Liver (tissue), 9 donors: ENCODE results near the gene SCGB3A1. TPM values are rescaled to one million over a fixed set of nuclear protein-coding genes. Genes with fewer than 3 reads are reported as not detected.

Source experiments
- DNase-seq: peaks from one replicate; pipeline ENCODE4 v3.0.0-alpha.2; 2017; ENCODE audit warnings: low spot score
- H3K27ac ChIP-seq, 2 donors: one replicate each; pipeline ENCODE4 v1.7.0; 2013; ENCODE audit warnings: inconsistent platforms in 2 of 2, low read length in 2 of 2, control low read depth in 1 of 2, low read depth in 1 of 2, mild to moderate bottlenecking in 1 of 2
- H3K27me3 ChIP-seq, 4 donors: one replicate each; pipeline versions ENCODE4 v1.6.1 to v1.7.0; 2013; ENCODE audit warnings: low read length in 3 of 4, inconsistent platforms in 1 of 4, mild to moderate bottlenecking in 1 of 4, moderate library complexity in 1 of 4; ENCODE audit not compliant: control insufficient read depth in 4 of 4, insufficient read depth in 4 of 4
- H3K36me3 ChIP-seq, 4 donors: one replicate each; pipeline versions ENCODE4 v1.6.1 to v1.7.0; 2013; ENCODE audit warnings: low read length in 3 of 4, mild to moderate bottlenecking in 3 of 4, low read depth in 1 of 4, moderate library complexity in 1 of 4; ENCODE audit not compliant: control insufficient read depth in 4 of 4, insufficient read depth in 3 of 4
- H3K4me1 ChIP-seq, 4 donors: one replicate each; pipeline versions ENCODE4 v1.6.1 to v1.7.0; 2013; ENCODE audit warnings: low read length in 3 of 4, mild to moderate bottlenecking in 3 of 4, moderate library complexity in 1 of 4; ENCODE audit not compliant: control insufficient read depth in 4 of 4, insufficient read depth in 4 of 4
- H3K4me3 ChIP-seq, 3 donors: one replicate each; pipeline versions ENCODE4 v1.6.1 to v1.7.0; 2013; ENCODE audit warnings: low read length in 3 of 3, control low read depth in 1 of 3, low read depth in 1 of 3, mild to moderate bottlenecking in 1 of 3
- H3K9ac ChIP-seq, 2 donors: one replicate each; pipeline ENCODE4 v1.7.0; 2013; ENCODE audit warnings: low read length in 2 of 2, mild to moderate bottlenecking in 2 of 2, moderate library complexity in 2 of 2, control low read depth in 1 of 2, low read depth in 1 of 2
- H3K9me3 ChIP-seq, 4 donors: one replicate each; pipeline versions ENCODE4 v1.6.1 to v1.7.0; 2013; ENCODE audit warnings: low read length in 3 of 4; ENCODE audit not compliant: control insufficient read depth in 4 of 4
- EGR1 ChIP-seq, 2 donors: IDR thresholded peaks; 2 replicates each; pipeline ENCODE4 v1.6.1; 2016 to 2018; ENCODE audit warnings: antibody characterized with exemption in 2 of 2, low read depth in 2 of 2
- GABPA ChIP-seq, 2 donors: IDR thresholded peaks in 1 of 2; conservative IDR thresholded peaks in 1 of 2; 2 replicates each; pipeline ENCODE4 v1.6.1; 2016; ENCODE audit warnings: antibody characterized with exemption in 2 of 2, mild to moderate bottlenecking in 1 of 2, moderate library complexity in 1 of 2
- HNF4A ChIP-seq, 2 donors: conservative IDR thresholded peaks; 2 replicates each; pipeline ENCODE4 v1.6.1; 2016; ENCODE audit warnings: antibody characterized with exemption in 2 of 2, mild to moderate bottlenecking in 2 of 2
- JUND ChIP-seq, 2 donors: IDR thresholded peaks; 2 replicates each; pipeline ENCODE4 v1.6.1; 2016; ENCODE audit warnings: antibody characterized with exemption in 2 of 2
- NR2F2 ChIP-seq: IDR thresholded peaks from 2 replicates; pipeline ENCODE4 v1.6.1; 2016; ENCODE audit warnings: antibody characterized with exemption
- RXRA ChIP-seq, 2 donors: IDR thresholded peaks; 2 replicates each; pipeline ENCODE4 v1.6.1; 2017 to 2018; ENCODE audit warnings: antibody characterized with exemption in 2 of 2, mild to moderate bottlenecking in 1 of 2
- SP1 ChIP-seq: IDR thresholded peaks from 2 replicates; pipeline ENCODE4 v1.6.1; 2018; ENCODE audit warnings: antibody characterized with exemption, mild to moderate bottlenecking
- WGBS: extraction: QIAGEN DNeasy Blood & Tissue Kit; methylation state at CpG from one replicate; pipeline ENCODE4 v1.1.7; 2013; 5-methylcytosine and 5-hydroxymethylcytosine counted together
- polyA plus RNA-seq, 2 donors: library from polyadenylated mRNA; stranded (reverse) in 1 of 2; unstranded in 1 of 2; fragments of 200-250 nt in 1 of 2; fragments of >200 nt in 1 of 2; fragmentation: Nextera tagmentation in 1 of 2; extraction: Ambion mirVana in 1 of 2; gene quantifications; one replicate each; pipeline versions ENCODE4 v1.2.1 to v1.2.3, GENCODE V29; 2013 to 2015
- total RNA-seq, 2 donors: library from RNA; depleted of rRNA; stranded (reverse); fragments of >200 nt; gene quantifications; one replicate each; pipeline ENCODE4 v1.2.3, GENCODE V29; 2014
- TF ChIP-seq, protein P1 (sequence below): fragments of 150-350 bp; IDR thresholded peaks from 2 replicates; pipeline ENCODE4 v1.5.1; 2017; ENCODE audit warnings: improper control_type of control experiment, low read depth, low read length; ENCODE audit not compliant: missing input control
- donor health status: healthy.
- donor health status: healthy.
- donor health status: healthy.
- donor health status: healthy.
- donor health status: healthy.

The SCGB3A1 gene
- total and polyA plus RNA-seq, 4 donors, result 1.5 TPM; not detected in 2

GRCh38 chr5:180545248-180545647, 46.1 kb downstream of the SCGB3A1 start (continued):
- TF ChIP-seq, protein P1, sequence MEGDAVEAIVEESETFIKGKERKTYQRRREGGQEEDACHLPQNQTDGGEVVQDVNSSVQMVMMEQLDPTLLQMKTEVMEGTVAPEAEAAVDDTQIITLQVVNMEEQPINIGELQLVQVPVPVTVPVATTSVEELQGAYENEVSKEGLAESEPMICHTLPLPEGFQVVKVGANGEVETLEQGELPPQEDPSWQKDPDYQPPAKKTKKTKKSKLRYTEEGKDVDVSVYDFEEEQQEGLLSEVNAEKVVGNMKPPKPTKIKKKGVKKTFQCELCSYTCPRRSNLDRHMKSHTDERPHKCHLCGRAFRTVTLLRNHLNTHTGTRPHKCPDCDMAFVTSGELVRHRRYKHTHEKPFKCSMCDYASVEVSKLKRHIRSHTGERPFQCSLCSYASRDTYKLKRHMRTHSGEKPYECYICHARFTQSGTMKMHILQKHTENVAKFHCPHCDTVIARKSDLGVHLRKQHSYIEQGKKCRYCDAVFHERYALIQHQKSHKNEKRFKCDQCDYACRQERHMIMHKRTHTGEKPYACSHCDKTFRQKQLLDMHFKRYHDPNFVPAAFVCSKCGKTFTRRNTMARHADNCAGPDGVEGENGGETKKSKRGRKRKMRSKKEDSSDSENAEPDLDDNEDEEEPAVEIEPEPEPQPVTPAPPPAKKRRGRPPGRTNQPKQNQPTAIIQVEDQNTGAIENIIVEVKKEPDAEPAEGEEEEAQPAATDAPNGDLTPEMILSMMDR, result no peak

GRCh38 chr5:180541710-180542109, 49.6 kb downstream of the SCGB3A1 start:
- no peak for TF ChIP-seq EGR1 (IDR thresholded peaks at IDR 0.05; ENCODE audit: low read depth in 2 of 2)
- TF ChIP-seq NR2F2, result no peak
- TF ChIP-seq RXRA (IDR thresholded peaks at IDR 0.05), result no peak
- no peak for TF ChIP-seq GABPA (IDR thresholded peaks at IDR 0.05 in 1 of 2, conservative IDR thresholded peaks at IDR 0.05 in 1 of 2)
- TF ChIP-seq HNF4A (conservative IDR thresholded peaks at IDR 0.05), result no peak
- TF ChIP-seq, protein P1, result no peak
- TF ChIP-seq JUND (IDR thresholded peaks at IDR 0.05), result no peak
- no peak for TF ChIP-seq SP1
- H3K4me3 ChIP-seq, result no peak overlapping the region
- H3K36me3 ChIP-seq, result peaks cover 0 to 3% (median 2%) of the 10 kb centered on the region in 4 donors

More at GRCh38 chr5:180541710-180542109, 49.6 kb downstream of the SCGB3A1 start:
- Histone ChIP-seq H3K9ac (no peak overlapping the region), H3K27me3 (no peaks in the 10 kb centered on the region), H3K27ac (no peak overlapping the region), H3K4me1 (peaks cover 0 to 2% (median 0%) of the 10 kb centered on the region in 4 donors), H3K9me3 (no peaks in the 10 kb centered on the region)
- DNase-seq, result no peak
- 97% methylated on average over 9 of the region's 9 CpGs for WGBS

Other genes with a start within 250 kb of the SCGB3A1 start
- 1 to 10 TPM in 1 of 2 donors, under 1 TPM in 1; 0.37 to 1.8 TPM for gene GFPT2, start 238.2 kb downstream of the SCGB3A1 start, total RNA-seq
- gene GFPT2, start 238.2 kb downstream of the SCGB3A1 start, polyA plus RNA-seq, result under 1 TPM; 0.32 to 0.71 TPM
- 10 to 100 TPM in 1 of 2 donors, 1 to 10 TPM in 1; 5.7 to 25.0 TPM for gene CNOT6, start 97.1 kb downstream of the SCGB3A1 start, total RNA-seq
- gene CNOT6, start 97.1 kb downstream of the SCGB3A1 start, polyA plus RNA-seq, result 1 to 10 TPM; 1.4 to 2.7 TPM
- 10 to 100 TPM in 1 of 2 donors, 1 to 10 TPM in 1; 8.7 to 19.9 TPM for gene FLT4, start 58.1 kb upstream of the SCGB3A1 start, total RNA-seq
- gene FLT4, start 58.1 kb upstream of the SCGB3A1 start, polyA plus RNA-seq, result 1 to 10 TPM; 2.0 to 6.5 TPM
- not detected for gene OR2Y1, start 148.6 kb upstream of the SCGB3A1 start, total RNA-seq
- not detected for gene OR2Y1, start 148.6 kb upstream of the SCGB3A1 start, polyA plus RNA-seq
- gene MGAT1, start 211.3 kb upstream of the SCGB3A1 start, total RNA-seq, result 100 to 1,000 TPM in 1 of 2 donors, 10 to 100 TPM in 1; 73.6 to 122 TPM
- gene MGAT1, start 211.3 kb upstream of the SCGB3A1 start, polyA plus RNA-seq, result 100 to 1,000 TPM in 1 of 2 donors, 10 to 100 TPM in 1; 73.0 to 125 TPM